ENCODE measurements around the gene FHDC1. TPM values are rescaled to one million over a fixed set of nuclear protein-coding genes. Genes with fewer than 3 reads are reported as not detected.
A peak's percentile ranks its signal among the peaks of the same experiment; 100 is the strongest.

FHDC1 gene
- polyA plus RNA-seq, 2 of the 4 experiments (the other 2 are of a cell fraction), result 0.08 to 0.31 TPM

DNA sequence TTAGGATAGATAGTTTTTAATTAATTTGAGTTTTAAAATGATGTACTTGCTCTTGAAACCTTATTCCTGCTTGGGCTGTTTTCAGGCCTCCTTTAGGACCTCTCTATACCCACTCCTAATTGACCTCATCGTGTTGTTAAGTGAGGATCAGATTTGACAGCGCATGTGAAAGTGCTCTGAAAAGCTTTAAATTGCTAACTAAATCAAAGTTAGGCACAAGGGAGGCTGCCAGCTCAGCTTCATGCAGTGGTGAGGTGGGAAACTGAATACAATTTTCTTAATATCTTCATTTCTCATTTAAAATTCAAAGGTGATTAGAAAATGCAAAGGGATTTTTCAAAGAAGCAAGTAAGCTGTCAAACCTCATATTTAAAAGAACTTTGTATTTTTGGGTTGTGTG lies 20.0 kb downstream of the FHDC1 start:
- no peak overlapping the region for H3K4me3 ChIP-seq
- FAIRE-seq, result no peak
- no peak for DNase-seq (ENCODE audit: low read depth in 1 of 2, low spot score in 1 of 2)
- peak overlapping the region; percentile 70 for H3K4me2 ChIP-seq
- ChIA-PET CTCF (no interaction called here), POLR2A (no interaction called here)
- ATAC-seq, result no peak
- no peaks in the 10 kb centered on the region for H3K9me3 ChIP-seq
- WGBS (ENCODE audit: missing lambda C conversion rate), result 75% methylated on average over 2 of the region's 2 CpGs
- peak overlapping the region in 1 of 2 experiments; percentile 73; a peak in 2 of 6 replicates for H3K27ac ChIP-seq
- peaks cover 27% of the 10 kb centered on the region for H3K4me1 ChIP-seq
- no peak for TF ChIP-seq EP300 (IDR thresholded peaks at IDR 0.05)

- FAIRE-seq (no peak), DNase-seq (ENCODE audit: low read depth in 1 of 2, low spot score in 1 of 2) (peak in 1 of 2 experiments; percentile 37), ATAC-seq (peak; percentile 68 to 85; a peak in 4 of 6 replicates)
- H3K4me1 ChIP-seq, result peaks cover 20% of the 10 kb centered on the region
- ChIA-PET CTCF (interaction anchor here (0.6 kb wide), 1 partner anchor 171 kb away, joined by 4 read pairs; no protein-coding TSS in a partner anchor), POLR2A (no interaction called here)
- peak overlapping the region; percentile 70 for H3K4me2 ChIP-seq
- TF ChIP-seq JUN (IDR thresholded peaks at IDR 0.05) (no peak), FOXS1 (CRISPR knock-in tag; IDR thresholded peaks at IDR 0.05) (0 out of 2 replicates have a peak, but pooled peaks have one; percentile 37), ELK1 (IDR thresholded peaks at IDR 0.05; ENCODE audit: low read depth, low read length) (no peak)
- no peaks in the 10 kb centered on the region for H3K9me3 ChIP-seq
- WGBS (ENCODE audit: missing lambda C conversion rate), result 40% methylated on average over 7 of the region's 12 CpGs
- no peak overlapping the region for H3K4me3 ChIP-seq
- H3K27ac ChIP-seq, result peak overlapping the region; percentile 43 to 73; a peak in 4 of 6 replicates
Observed at GRCh38 chr4:152956650-152957436, 20.7 kb downstream of the FHDC1 start.

GRCh38 chr4:152957437-152958171 lies 21.5 kb downstream of the FHDC1 start:
- WGBS (ENCODE audit: missing lambda C conversion rate), result 68% methylated on average over 11 of the region's 11 CpGs
- peak overlapping the region; percentile 70 for H3K4me2 ChIP-seq
- TF ChIP-seq MAZ (IDR thresholded peaks at IDR 0.05; ENCODE audit: borderline replicate concordance, low read depth, low read length), result no peak
- TF ChIP-seq MAX (IDR thresholded peaks at IDR 0.05), result no peak
- TF ChIP-seq JUNB (IDR thresholded peaks at IDR 0.05), result no peak
- no peak for TF ChIP-seq CHD4 (IDR thresholded peaks at IDR 0.05; ENCODE audit: borderline replicate concordance)
- no peak for TF ChIP-seq NFE2L2 (conservative IDR thresholded peaks at IDR 0.05; ENCODE audit: low read length)
- no peak for TF ChIP-seq ZNF302 (CRISPR knock-in tag; IDR thresholded peaks at IDR 0.05)
- TF ChIP-seq PHF8 (IDR thresholded peaks at IDR 0.05; ENCODE audit: borderline replicate concordance, low read depth), result no peak
- no peak for TF ChIP-seq NPAS2 (CRISPR knock-in tag; IDR thresholded peaks at IDR 0.05; ENCODE audit: borderline replicate concordance)
- H3K27ac ChIP-seq, result peak overlapping the region in 1 of 2 experiments; percentile 73; a peak in 2 of 6 replicates
- no peaks in the 10 kb centered on the region for H3K9me3 ChIP-seq
- DNase-seq (ENCODE audit: low read depth in 1 of 2, low spot score in 1 of 2), result peak in 1 of 2 experiments; percentile 6
- ATAC-seq, result peak; percentile 78 to 89; a peak in 5 of 6 replicates
- no peak for FAIRE-seq
- peaks cover 19% of the 10 kb centered on the region for H3K4me1 ChIP-seq
- ChIA-PET CTCF (no interaction called here), POLR2A (no interaction called here)
- H3K4me3 ChIP-seq, result no peak overlapping the region

DNA sequence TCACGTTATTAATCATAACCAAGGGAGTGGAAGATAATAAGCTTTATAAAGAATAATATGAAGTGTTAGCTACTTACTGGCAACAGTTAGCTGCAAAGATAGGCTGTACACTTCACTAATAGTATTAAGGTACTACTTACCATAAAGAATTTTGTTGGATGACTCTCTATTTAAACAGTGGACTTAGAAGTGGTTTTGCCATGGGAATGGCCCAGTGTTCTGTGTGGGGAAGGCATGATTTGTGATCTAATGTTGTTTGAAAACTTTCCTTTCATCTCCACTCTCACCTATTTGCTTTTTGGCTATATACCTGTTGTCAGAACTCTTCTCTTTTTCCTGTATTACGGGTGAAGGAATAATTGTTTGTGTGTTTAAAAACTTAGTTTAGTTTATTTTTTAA lies 23.0 kb downstream of the FHDC1 start:
- DNase-seq (ENCODE audit: low read depth in 1 of 2, low spot score in 1 of 2) (no peak), ATAC-seq (no peak), FAIRE-seq (no peak)
- no peak overlapping the region for H3K27ac ChIP-seq
- no peak overlapping the region for H3K4me3 ChIP-seq
- H3K9me3 ChIP-seq, result no peaks in the 10 kb centered on the region
- peaks cover 19% of the 10 kb centered on the region for H3K4me1 ChIP-seq
- whole genome bisulfite sequencing (ENCODE audit: missing lambda C conversion rate), result 88% methylated on average over 2 of the region's 2 CpGs
- CTCF ChIA-PET, result no interaction called here
- POLR2A ChIA-PET, result no interaction called here
- no peak for TF ChIP-seq RNF2 (IDR thresholded peaks at IDR 0.05; ENCODE audit: borderline replicate concordance, low read depth)
- TF ChIP-seq SMC3 (IDR thresholded peaks at IDR 0.05), result no peak
- TF ChIP-seq HEYL (CRISPR knock-in tag; IDR thresholded peaks at IDR 0.05), result no peak
- no peak for TF ChIP-seq RFX5 (IDR thresholded peaks at IDR 0.05)
- no peak for TF ChIP-seq HOXB13 (CRISPR knock-in tag; IDR thresholded peaks at IDR 0.05; ENCODE audit: low read depth)
- no peak for TF ChIP-seq BHLHE40 (IDR thresholded peaks at IDR 0.05; ENCODE audit: low read depth, low read length)
- no peak for TF ChIP-seq HOXA7 (CRISPR knock-in tag; IDR thresholded peaks at IDR 0.05)
- no peak for TF ChIP-seq EHMT2 (IDR thresholded peaks at IDR 0.05; ENCODE audit: low read depth)
- TF ChIP-seq CBX8 (IDR thresholded peaks at IDR 0.05), result no peak
- no peak for TF ChIP-seq NPAS2 (CRISPR knock-in tag; IDR thresholded peaks at IDR 0.05; ENCODE audit: borderline replicate concordance)
- TF ChIP-seq KDM1A (IDR thresholded peaks at IDR 0.05; ENCODE audit: low read depth), result no peak
- TF ChIP-seq EP300 (IDR thresholded peaks at IDR 0.05), result no peak
- TF ChIP-seq FOSB (CRISPR knock-in tag; IDR thresholded peaks at IDR 0.05), result no peak
- TF ChIP-seq ZC3H11A (IDR thresholded peaks at IDR 0.05), result no peak
- TF ChIP-seq ELK1 (IDR thresholded peaks at IDR 0.05; ENCODE audit: low read depth, low read length), result no peak
- no peak overlapping the region for H3K4me2 ChIP-seq

All from A549 (cell line).